LNCAP (cell line): ENCODE results near the gene NPTX1.

ENCODE experiments used
- TF ChIP-seq, protein P1 (sequence below): fragments of 450-650 bp; IDR thresholded peaks from 2 replicates; pipeline ENCODE4 v1.5.1; 2017; ENCODE audit warnings: mild to moderate bottlenecking

The NPTX1 gene

DNA sequence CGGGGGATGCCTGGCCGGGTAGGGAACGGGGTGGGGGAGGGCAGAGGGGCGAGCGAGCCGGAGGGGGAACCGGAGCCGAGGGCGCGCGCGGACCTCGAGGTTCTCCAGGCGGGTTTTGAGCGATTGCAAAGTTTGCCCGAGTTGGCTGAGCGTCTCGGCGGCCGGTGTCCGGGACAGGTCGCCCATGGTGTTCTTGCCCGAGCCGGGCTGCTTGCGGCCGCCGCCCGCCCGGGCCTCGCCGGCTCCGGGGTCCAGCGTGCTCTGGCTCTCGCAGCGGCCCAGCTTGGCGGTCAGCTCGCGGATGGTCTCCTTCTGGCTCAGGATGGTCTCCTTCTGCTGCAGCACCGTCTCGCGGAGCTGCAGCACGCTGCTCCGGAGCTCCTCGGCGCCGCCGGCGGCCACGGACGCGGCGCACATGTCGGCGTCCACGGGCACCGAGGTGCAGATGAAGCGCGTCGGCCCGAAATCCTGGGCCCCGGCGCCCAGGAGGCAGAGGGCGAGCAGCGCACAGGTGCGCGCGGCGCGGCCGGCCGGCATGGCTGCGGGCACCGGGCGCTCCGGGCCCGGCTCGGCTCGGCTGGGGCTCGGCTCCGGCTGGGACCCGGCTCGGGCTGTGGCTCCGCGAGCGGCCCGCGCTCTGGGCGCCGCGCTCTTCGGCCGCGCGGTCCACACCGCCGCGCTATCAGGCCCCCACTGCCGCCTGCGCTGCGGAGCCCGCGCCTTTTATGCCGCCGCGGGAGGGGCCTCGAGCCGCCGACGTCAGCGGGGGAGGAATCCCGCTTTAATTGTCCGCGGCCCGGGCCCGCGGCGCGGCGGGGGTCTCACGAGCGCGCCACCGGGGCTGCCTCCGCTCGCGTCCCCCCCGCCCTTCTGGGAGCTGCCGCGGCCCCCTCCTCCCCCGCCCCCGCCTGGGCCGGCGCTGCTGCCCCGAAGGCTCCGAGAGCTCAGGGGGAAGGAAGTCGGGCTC, at the start of gene NPTX1:
TSS of gene NPTX1 (minus strand) at position 698 of the 967 bp plus-strand sequence. CDS start at position 537, 161 bp downstream.
- TF ChIP-seq, protein P1, sequence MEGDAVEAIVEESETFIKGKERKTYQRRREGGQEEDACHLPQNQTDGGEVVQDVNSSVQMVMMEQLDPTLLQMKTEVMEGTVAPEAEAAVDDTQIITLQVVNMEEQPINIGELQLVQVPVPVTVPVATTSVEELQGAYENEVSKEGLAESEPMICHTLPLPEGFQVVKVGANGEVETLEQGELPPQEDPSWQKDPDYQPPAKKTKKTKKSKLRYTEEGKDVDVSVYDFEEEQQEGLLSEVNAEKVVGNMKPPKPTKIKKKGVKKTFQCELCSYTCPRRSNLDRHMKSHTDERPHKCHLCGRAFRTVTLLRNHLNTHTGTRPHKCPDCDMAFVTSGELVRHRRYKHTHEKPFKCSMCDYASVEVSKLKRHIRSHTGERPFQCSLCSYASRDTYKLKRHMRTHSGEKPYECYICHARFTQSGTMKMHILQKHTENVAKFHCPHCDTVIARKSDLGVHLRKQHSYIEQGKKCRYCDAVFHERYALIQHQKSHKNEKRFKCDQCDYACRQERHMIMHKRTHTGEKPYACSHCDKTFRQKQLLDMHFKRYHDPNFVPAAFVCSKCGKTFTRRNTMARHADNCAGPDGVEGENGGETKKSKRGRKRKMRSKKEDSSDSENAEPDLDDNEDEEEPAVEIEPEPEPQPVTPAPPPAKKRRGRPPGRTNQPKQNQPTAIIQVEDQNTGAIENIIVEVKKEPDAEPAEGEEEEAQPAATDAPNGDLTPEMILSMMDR: no peak

DNA sequence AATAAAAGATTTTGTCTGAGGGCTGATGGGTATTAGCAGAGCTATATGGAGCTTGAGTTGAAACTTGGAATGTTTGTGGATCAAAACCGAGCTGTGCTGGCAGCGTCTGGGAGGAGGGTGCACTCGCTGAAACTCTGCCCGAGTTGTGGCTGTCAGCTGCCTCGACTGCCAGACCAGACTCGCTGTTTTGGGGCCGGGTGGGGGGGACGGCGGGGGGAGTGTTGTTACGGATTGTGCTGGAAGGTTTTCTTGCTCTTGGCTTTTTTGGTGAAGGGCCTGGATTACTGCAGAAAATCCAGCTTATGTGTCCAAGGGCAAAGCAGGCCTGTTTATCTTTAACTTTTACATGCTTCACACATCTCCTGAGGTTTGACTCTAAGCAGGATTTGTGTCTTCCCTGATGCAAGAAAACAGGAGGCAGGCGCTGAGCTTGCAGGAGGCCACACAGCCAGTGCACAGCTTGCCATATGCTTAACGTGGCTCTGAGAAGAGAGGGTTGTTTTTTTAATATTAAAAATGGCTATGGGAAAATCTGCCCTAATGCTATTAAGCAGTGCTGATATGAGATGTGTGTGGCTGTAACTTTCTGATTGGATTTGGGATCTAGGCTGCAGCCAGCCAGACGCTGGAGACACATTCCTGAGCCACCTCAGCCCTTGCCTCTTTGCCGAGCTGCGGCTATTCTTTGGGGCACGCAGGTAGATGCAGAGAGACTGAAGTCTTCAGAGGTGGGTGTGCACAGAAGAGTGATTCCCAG, 47.7 kb upstream of the NPTX1 start:
- TF ChIP-seq, protein P1: no peak

- TF ChIP-seq, protein P1: no peak
Observed at GRCh38 chr17:80523054-80523744, 46.8 kb upstream of the NPTX1 start.

- TF ChIP-seq, protein P1: no peak
Observed at GRCh38 chr17:80520810-80521455, 44.5 kb upstream of the NPTX1 start.

DNA sequence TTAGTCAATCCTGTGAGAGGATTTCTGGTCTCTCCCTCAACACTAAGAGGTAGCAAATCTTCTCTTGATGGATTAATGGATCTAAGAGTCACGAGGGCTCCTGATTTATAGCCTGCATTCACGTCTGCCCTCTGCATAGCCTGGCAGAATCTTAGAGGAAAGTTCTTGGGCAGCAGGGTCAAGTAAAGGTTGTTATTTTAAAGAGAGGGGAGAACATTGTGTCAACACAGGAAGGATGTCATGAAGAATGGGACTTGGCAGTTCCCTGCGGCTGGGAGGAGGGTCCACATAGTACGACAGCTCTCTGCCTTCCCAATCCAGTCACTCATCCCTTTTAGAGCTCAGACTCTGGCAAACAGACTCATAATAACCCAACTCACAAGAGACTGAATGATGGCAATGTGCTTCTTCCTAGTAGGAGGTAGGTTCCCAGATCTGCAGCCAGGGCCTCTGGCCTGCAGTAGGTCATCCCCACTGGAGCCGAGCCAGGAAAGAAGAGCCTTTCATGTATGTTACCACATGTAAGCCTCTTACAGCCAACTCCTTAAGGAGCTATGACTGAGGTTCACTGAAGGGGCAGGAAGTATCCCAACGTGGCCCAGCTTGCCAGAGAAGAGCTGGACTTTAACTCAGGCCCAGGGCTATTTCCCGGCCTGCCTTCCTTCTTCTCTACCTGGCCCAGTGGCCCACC, 42.8 kb upstream of the NPTX1 start:
- TF ChIP-seq, protein P1: no peak

DNA sequence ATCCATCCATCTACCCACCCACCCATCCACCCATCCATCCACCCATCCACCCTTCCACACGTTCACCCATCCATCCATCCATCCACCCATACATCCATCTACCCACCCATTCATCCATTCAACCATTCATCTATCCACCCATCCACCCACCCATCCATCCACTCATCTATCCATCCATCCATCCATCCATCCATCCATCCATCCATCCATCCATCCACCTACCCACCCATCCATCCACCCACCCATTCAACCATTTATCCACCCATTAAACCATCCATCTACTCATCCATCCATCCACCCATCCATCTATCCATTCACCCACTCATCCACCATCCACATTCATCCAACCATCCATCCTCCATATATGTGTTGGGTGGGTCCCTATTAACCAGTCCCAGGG, 42.0 kb upstream of the NPTX1 start:
- TF ChIP-seq, protein P1: no peak
